CD14-positive monocyte (primary cell): ENCODE data around the gene ETS1. TPM values are rescaled to one million over a fixed set of nuclear protein-coding genes. Genes with fewer than 3 reads are reported as not detected.

Source experiments
- DNase-seq, 3 donors: peaks; one replicate each; pipeline ENCODE4 v3.0.0-alpha.2; 2011 to 2022
- H2AFZ ChIP-seq: 2 replicates; pipeline ENCODE4 v1.6.0; 2012; ENCODE audit warnings: mild to moderate bottlenecking, low read depth, low read length, inconsistent platforms; ENCODE audit not compliant: insufficient read depth, poor library complexity, severe bottlenecking
- H3K27ac ChIP-seq, 2 donors: 1 replicate in 1 of 2; 2 replicates in 1 of 2; pipeline ENCODE4 v1.5.1; 2012 to 2013; ENCODE audit warnings: low read length in 2 of 2, control low read depth in 1 of 2, inconsistent platforms in 1 of 2, low read depth in 1 of 2, mild to moderate bottlenecking in 1 of 2
- H3K27me3 ChIP-seq, 2 donors: one replicate each; pipeline versions ENCODE4 v1.6.0 to v1.6.1; 2011 to 2013; ENCODE audit warnings: low read length in 2 of 2; ENCODE audit not compliant: control insufficient read depth in 2 of 2, insufficient read depth in 2 of 2
- H3K36me3 ChIP-seq, 2 donors: replicated peaks in 1 of 2; 1 replicate in 1 of 2; 2 replicates in 1 of 2; pipeline versions ENCODE4 v1.5.1 to v1.6.1; 2012 to 2013; ENCODE audit warnings: low read length in 2 of 2, control low read depth in 1 of 2, inconsistent platforms in 1 of 2, mild to moderate bottlenecking in 1 of 2; ENCODE audit not compliant: insufficient read depth in 2 of 2, control insufficient read depth in 1 of 2
- H3K4me1 ChIP-seq, 2 donors: 1 replicate in 1 of 2; 2 replicates in 1 of 2; pipeline versions ENCODE4 v1.5.1 to v1.6.1; 2012 to 2013; ENCODE audit warnings: low read length in 2 of 2, control low read depth in 1 of 2, inconsistent platforms in 1 of 2, mild to moderate bottlenecking in 1 of 2, moderate library complexity in 1 of 2; ENCODE audit not compliant: insufficient read depth in 2 of 2, control insufficient read depth in 1 of 2
- H3K4me2 ChIP-seq: replicated peaks from 2 replicates; pipeline ENCODE3; 2012; ENCODE audit warnings: low read length, moderate library complexity, mild to moderate bottlenecking; ENCODE audit not compliant: poor library complexity, severe bottlenecking; ENCODE audit errors: extremely low read depth
- H3K4me3 ChIP-seq, 3 experiments: fragments of 200-600 bp in 1 of 3; sonication (generic) in 1 of 3; replicated peaks in 1 of 3; 1 replicate in 2 of 3; 2 replicates in 1 of 3; pipeline ENCODE4 v1.5.1; 2011 to 2013; ENCODE audit warnings: low read length in 3 of 3, mild to moderate bottlenecking in 3 of 3, control low read depth in 2 of 3, low read depth in 2 of 3, inconsistent platforms in 1 of 3, moderate library complexity in 1 of 3
- H3K79me2 ChIP-seq: 2 replicates; pipeline ENCODE4 v1.6.0; 2012; ENCODE audit warnings: mild to moderate bottlenecking, control low read depth, inconsistent platforms, low read length, moderate library complexity; ENCODE audit not compliant: insufficient read depth
- H3K9ac ChIP-seq: 2 replicates; pipeline ENCODE4 v1.6.0; 2017; ENCODE audit warnings: low read length, mild to moderate bottlenecking; ENCODE audit not compliant: insufficient read depth, poor library complexity, severe bottlenecking
- H3K9me3 ChIP-seq, 2 donors: replicated peaks in 1 of 2; 1 replicate in 1 of 2; 2 replicates in 1 of 2; pipeline versions ENCODE4 v1.5.1 to v1.6.1; 2012 to 2013; ENCODE audit warnings: low read length in 2 of 2, control low read depth in 1 of 2; ENCODE audit not compliant: control insufficient read depth in 1 of 2, insufficient read depth in 1 of 2
- H4K20me1 ChIP-seq: 2 replicates; pipeline ENCODE4 v1.6.0; 2012; ENCODE audit warnings: mild to moderate bottlenecking, low read length, control low read depth, moderate library complexity; ENCODE audit not compliant: insufficient read depth
- H3K27ac Mint-ChIP-seq, 7 donors: one replicate each; pipeline ENCODE4 v1.8.0; 2020; ENCODE audit warnings: mild to moderate bottlenecking in 7 of 7, mixed read lengths in 7 of 7, moderate library complexity in 6 of 7, inconsistent platforms in 2 of 7
- H3K27me3 Mint-ChIP-seq, 3 donors: one replicate each; pipeline ENCODE4 v1.8.0; 2021 to 2022; ENCODE audit warnings: low read depth in 3 of 3, mild to moderate bottlenecking in 3 of 3, mixed read lengths in 3 of 3, moderate library complexity in 3 of 3, inconsistent platforms in 1 of 3
- H3K36me3 Mint-ChIP-seq, 2 donors: one replicate each; pipeline ENCODE4 v1.8.0; 2020; ENCODE audit warnings: mixed read lengths in 2 of 2, inconsistent platforms in 1 of 2, mild to moderate bottlenecking in 1 of 2
- H3K4me1 Mint-ChIP-seq: one replicate; pipeline ENCODE4 v1.8.0; 2020; ENCODE audit warnings: mild to moderate bottlenecking, mixed read lengths
- H3K4me3 Mint-ChIP-seq, 2 donors: one replicate each; pipeline ENCODE4 v1.8.0; 2020; ENCODE audit warnings: mild to moderate bottlenecking in 2 of 2, mixed read lengths in 2 of 2, moderate library complexity in 1 of 2
- H3K9me3 Mint-ChIP-seq, 7 donors: one replicate each; pipeline ENCODE4 v1.8.0; 2020 to 2022; ENCODE audit warnings: mixed read lengths in 7 of 7, mild to moderate bottlenecking in 6 of 7, moderate library complexity in 6 of 7, inconsistent platforms in 2 of 7
- WGBS: methylation state at CpG from one replicate; pipeline ENCODE4 v1.1.5; 2013; ENCODE audit warnings: missing lambda C conversion rate; ENCODE audit not compliant: insufficient coverage; 5-methylcytosine and 5-hydroxymethylcytosine counted together
- intact Hi-C, 2 donors: fragments of 100-400 bp; cut with micrococcal nuclease; formaldehyde crosslinking; loops; one replicate each; pipeline versions ENCODE4 v1.15.0 to v1.15.1; 2023
- polyA plus RNA-seq, 3 donors: library from polyadenylated mRNA; depleted of rRNA in 1 of 3; unstranded in 2 of 3; stranded (reverse) in 1 of 3; fragments of 300-500 nt in 2 of 3; fragments of >200 nt in 1 of 3; fragmentation: Illumina TruSeq in 2 of 3; gene quantifications; 1 replicate in 2 of 3; 2 replicates in 1 of 3; pipeline ENCODE4 v1.2.3, GENCODE V29; 2012 to 2021
- TF ChIP-seq, protein P1 (sequence below): fragments of 200-600 bp; IDR thresholded peaks from one replicate; pipeline ENCODE4 v1.8.0; 2022; ENCODE audit warnings: antibody characterized with exemption, mild to moderate bottlenecking

ETS1 gene
- polyA plus RNA-seq, 3 donors: 0.67 to 1.6 (median 1.6) TPM

DNA sequence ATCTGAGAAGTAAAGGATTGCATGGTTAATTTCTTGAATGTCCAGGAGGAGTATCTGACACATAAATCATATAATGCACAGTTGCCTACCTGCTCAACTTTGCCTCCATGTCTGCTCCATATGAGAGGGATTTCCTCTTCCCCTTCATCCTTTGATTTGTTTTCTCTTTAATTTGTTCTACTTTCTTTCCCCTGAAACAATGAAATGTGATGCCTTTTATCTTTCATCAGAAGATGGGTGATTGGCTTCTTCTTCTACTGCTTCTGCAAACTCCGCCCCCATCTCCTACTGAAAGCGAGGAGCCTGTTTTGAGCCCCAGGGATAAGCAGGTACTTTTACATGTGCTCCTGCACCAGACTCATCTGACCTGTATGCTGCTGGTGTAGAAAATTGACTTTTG is 9.9 kb upstream of the ETS1 start:
- H3K36me3 Mint-ChIP-seq: no peaks in the 10 kb centered on the region
- TF ChIP-seq, protein P1, sequence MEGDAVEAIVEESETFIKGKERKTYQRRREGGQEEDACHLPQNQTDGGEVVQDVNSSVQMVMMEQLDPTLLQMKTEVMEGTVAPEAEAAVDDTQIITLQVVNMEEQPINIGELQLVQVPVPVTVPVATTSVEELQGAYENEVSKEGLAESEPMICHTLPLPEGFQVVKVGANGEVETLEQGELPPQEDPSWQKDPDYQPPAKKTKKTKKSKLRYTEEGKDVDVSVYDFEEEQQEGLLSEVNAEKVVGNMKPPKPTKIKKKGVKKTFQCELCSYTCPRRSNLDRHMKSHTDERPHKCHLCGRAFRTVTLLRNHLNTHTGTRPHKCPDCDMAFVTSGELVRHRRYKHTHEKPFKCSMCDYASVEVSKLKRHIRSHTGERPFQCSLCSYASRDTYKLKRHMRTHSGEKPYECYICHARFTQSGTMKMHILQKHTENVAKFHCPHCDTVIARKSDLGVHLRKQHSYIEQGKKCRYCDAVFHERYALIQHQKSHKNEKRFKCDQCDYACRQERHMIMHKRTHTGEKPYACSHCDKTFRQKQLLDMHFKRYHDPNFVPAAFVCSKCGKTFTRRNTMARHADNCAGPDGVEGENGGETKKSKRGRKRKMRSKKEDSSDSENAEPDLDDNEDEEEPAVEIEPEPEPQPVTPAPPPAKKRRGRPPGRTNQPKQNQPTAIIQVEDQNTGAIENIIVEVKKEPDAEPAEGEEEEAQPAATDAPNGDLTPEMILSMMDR: no peak
- H3K27ac ChIP-seq: no peak overlapping the region
- peaks cover 0 to 1% (median 1%) of the 10 kb centered on the region in 3 donors for H3K27me3 Mint-ChIP-seq
- H3K27ac Mint-ChIP-seq: no peak overlapping the region
- intact Hi-C loops: no loop called here
- H3K9ac ChIP-seq: no peak overlapping the region
- no peak for DNase-seq
- no peaks in the 10 kb centered on the region for H3K4me1 ChIP-seq
- peaks cover 2% of the 10 kb centered on the region for H3K4me1 Mint-ChIP-seq
- H3K9me3 Mint-ChIP-seq: peaks cover 0 to 1% (median 0%) of the 10 kb centered on the region in 7 donors
- H3K4me3 ChIP-seq: no peak overlapping the region
- WGBS: no CpG with 5 or more reads among the region's 2 CpGs
- no peak overlapping the region for H2AFZ ChIP-seq
- H3K4me2 ChIP-seq: no peak overlapping the region
- no peak overlapping the region for H3K4me3 Mint-ChIP-seq
- no peaks in the 10 kb centered on the region for H4K20me1 ChIP-seq
- H3K36me3 ChIP-seq: no peaks in the 10 kb centered on the region
- no peaks in the 10 kb centered on the region for H3K9me3 ChIP-seq
- no peaks in the 10 kb centered on the region for H3K27me3 ChIP-seq
- no peaks in the 10 kb centered on the region for H3K79me2 ChIP-seq

DNA sequence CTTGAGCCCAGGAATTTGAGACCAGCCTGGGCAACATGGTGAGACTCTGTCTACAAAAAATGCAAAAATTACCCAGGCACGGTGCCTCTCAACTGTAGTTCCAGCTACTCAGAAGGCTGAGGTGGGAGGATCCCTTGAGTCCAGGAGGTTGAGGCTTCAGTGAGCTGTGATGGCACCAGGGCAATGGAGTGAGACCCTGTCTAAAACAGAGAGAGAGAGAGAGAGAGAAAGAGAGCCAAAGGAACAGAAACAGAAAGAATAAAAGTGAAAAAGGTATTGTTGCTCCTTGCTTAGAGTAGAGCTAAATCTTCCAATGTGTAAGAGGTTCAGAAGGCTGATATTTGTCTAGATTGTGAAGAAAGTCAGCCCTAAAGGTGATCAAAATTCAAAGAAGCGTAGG is 8.9 kb upstream of the ETS1 start:
- Mint-ChIP-seq H3K27me3 (peaks cover 0 to 1% (median 1%) of the 10 kb centered on the region in 3 donors), H3K27ac (no peak overlapping the region), H3K9me3 (peaks cover 0 to 1% (median 0%) of the 10 kb centered on the region in 7 donors), H3K4me1 (peaks cover 2% of the 10 kb centered on the region), H3K4me3 (no peak overlapping the region), H3K36me3 (no peaks in the 10 kb centered on the region)
- H3K79me2 ChIP-seq: no peaks in the 10 kb centered on the region
- intact Hi-C loops: no loop called here
- TF ChIP-seq, protein P1: no peak
- H3K9ac ChIP-seq: no peak overlapping the region
- no peaks in the 10 kb centered on the region for H3K9me3 ChIP-seq
- no peaks in the 10 kb centered on the region for H3K4me1 ChIP-seq
- DNase-seq: no peak
- H3K27me3 ChIP-seq: no peaks in the 10 kb centered on the region
- WGBS: 100% methylated on average over 1 of the region's 2 CpGs
- H3K36me3 ChIP-seq: no peaks in the 10 kb centered on the region
- no peak overlapping the region for H3K4me3 ChIP-seq
- H4K20me1 ChIP-seq: no peaks in the 10 kb centered on the region
- H3K4me2 ChIP-seq: no peak overlapping the region
- no peak overlapping the region for H3K27ac ChIP-seq
- no peak overlapping the region for H2AFZ ChIP-seq
